Activated T-cell treated with anti-CD3 and anti-CD28 coated beads, Interleukin-2, amount 50 U/mL, for 48 hours (primary cell): ENCODE results near the gene NUP50.
A peak's percentile ranks its signal among the peaks of the same experiment; 100 is the strongest.

Experiments
- DNase-seq, 2 experiments: peaks; one replicate each; pipeline ENCODE4 v3.0.0-alpha.2; 2020

NUP50 gene

GRCh38 chr22:45163451-45164269, at the start of gene NUP50:
TSS of gene NUP50 (plus strand) at chr22:45163925. CDS start at chr22:45168178, 4,253 bp downstream.
- peak; percentile 95 to 97 for DNase-seq

- no peak for DNase-seq
Measured at GRCh38 chr22:45120440-45120839, 43.3 kb upstream of the NUP50 start.

GRCh38 chr22:45120931-45121330, 42.8 kb upstream of the NUP50 start:
- no peak for DNase-seq

- no peak for DNase-seq
Measured at GRCh38 chr22:45124176-45124847, 39.4 kb upstream of the NUP50 start.

GRCh38 chr22:45125188-45125587, 38.5 kb upstream of the NUP50 start:
- no peak for DNase-seq

GRCh38 chr22:45127866-45128265, 35.9 kb upstream of the NUP50 start:
- no peak for DNase-seq

GRCh38 chr22:45129703-45130524, 33.8 kb upstream of the NUP50 start:
- DNase-seq = peak; percentile 51 to 65

- DNase-seq = no peak
Measured at GRCh38 chr22:45130891-45131290, 32.8 kb upstream of the NUP50 start.

- no peak for DNase-seq
Measured at GRCh38 chr22:45131749-45132148, 32.0 kb upstream of the NUP50 start.

GRCh38 chr22:45134313-45134712, 29.4 kb upstream of the NUP50 start:
- no peak for DNase-seq

- no peak for DNase-seq
Measured at GRCh38 chr22:45136594-45136993, 27.1 kb upstream of the NUP50 start.

- no peak for DNase-seq
Measured at GRCh38 chr22:45139693-45140092, 24.0 kb upstream of the NUP50 start.

- no peak for DNase-seq
Measured at GRCh38 chr22:45142376-45142775, 21.3 kb upstream of the NUP50 start.

- DNase-seq = no peak
Measured at GRCh38 chr22:45144916-45145315, 18.8 kb upstream of the NUP50 start.

GRCh38 chr22:45149671-45150070, 14.1 kb upstream of the NUP50 start:
- DNase-seq = no peak

GRCh38 chr22:45150139-45150538, 13.6 kb upstream of the NUP50 start:
- DNase-seq = no peak

GRCh38 chr22:45151503-45151902, 12.2 kb upstream of the NUP50 start:
- DNase-seq = no peak

GRCh38 chr22:45154383-45154782, 9.3 kb upstream of the NUP50 start:
- DNase-seq = no peak

GRCh38 chr22:45155050-45155840, 8.5 kb upstream of the NUP50 start:
- no peak for DNase-seq

- DNase-seq = no peak
Measured at GRCh38 chr22:45157907-45158306, 5.8 kb upstream of the NUP50 start.

- DNase-seq = no peak
Measured at GRCh38 chr22:45159652-45160462, 3.9 kb upstream of the NUP50 start.

- DNase-seq = no peak
Measured at GRCh38 chr22:45162531-45162930, 1.2 kb upstream of the NUP50 start.
